Mononuclear cell (primary cell): Measurements from ENCODE around the gene PLA2G4D. TPM values are rescaled to one million over a fixed set of nuclear protein-coding genes. Genes with fewer than 3 reads are reported as not detected.

ENCODE experiments used
- H3K27me3 ChIP-seq: 2 replicates; pipeline ENCODE4 v1.6.0; 2011; ENCODE audit warnings: low read length, control low read depth; ENCODE audit not compliant: insufficient read depth
- H3K4me1 ChIP-seq: 2 replicates; pipeline ENCODE4 v1.5.1; 2011; ENCODE audit warnings: mild to moderate bottlenecking, low read length, control low read depth; ENCODE audit not compliant: insufficient read depth
- H3K4me3 ChIP-seq: 2 replicates; pipeline ENCODE4 v1.5.1; 2011; ENCODE audit warnings: mild to moderate bottlenecking, low read length, moderate library complexity
- H3K9me3 ChIP-seq: 2 replicates; pipeline ENCODE4 v1.5.1; 2011; ENCODE audit warnings: low read depth, mild to moderate bottlenecking, control low read depth, low read length
- total RNA-seq: library from RNA; depleted of rRNA; stranded (reverse); fragments of >200 nt; gene quantifications from one replicate; pipeline ENCODE4 v1.2.3, GENCODE V29; 2012

The PLA2G4D gene
- total RNA-seq, 1 donor, result not detected

- Histone ChIP-seq H3K4me3 (no peak overlapping the region), H3K9me3 (no peaks in the 10 kb centered on the region), H3K4me1 (peaks cover 6% of the 10 kb centered on the region), H3K27me3 (no peaks in the 10 kb centered on the region)
Observed at GRCh38 chr15:42088801-42089640, 5.3 kb downstream of the PLA2G4D start.

- Histone ChIP-seq H3K4me1 (peaks cover 6% of the 10 kb centered on the region), H3K4me3 (no peak overlapping the region), H3K9me3 (no peaks in the 10 kb centered on the region), H3K27me3 (no peaks in the 10 kb centered on the region)
Observed at GRCh38 chr15:42087926-42088800, 6.2 kb downstream of the PLA2G4D start.

- Histone ChIP-seq H3K9me3 (no peaks in the 10 kb centered on the region), H3K4me3 (no peak overlapping the region), H3K4me1 (peaks cover 6% of the 10 kb centered on the region), H3K27me3 (no peaks in the 10 kb centered on the region)
Observed at GRCh38 chr15:42087460-42087859, 6.9 kb downstream of the PLA2G4D start.

GRCh38 chr15:42085721-42086120 lies 8.6 kb downstream of the PLA2G4D start:
- no peaks in the 10 kb centered on the region for H3K27me3 ChIP-seq
- H3K4me3 ChIP-seq, result no peak overlapping the region
- peaks cover 6% of the 10 kb centered on the region for H3K4me1 ChIP-seq
- no peaks in the 10 kb centered on the region for H3K9me3 ChIP-seq

- H3K9me3 ChIP-seq, result no peaks in the 10 kb centered on the region
- H3K4me3 ChIP-seq, result no peak overlapping the region
- peaks cover 6% of the 10 kb centered on the region for H3K4me1 ChIP-seq
- no peaks in the 10 kb centered on the region for H3K27me3 ChIP-seq
Observed at GRCh38 chr15:42085236-42085605, 9.1 kb downstream of the PLA2G4D start.

GRCh38 chr15:42084465-42085235 lies 9.7 kb downstream of the PLA2G4D start:
- Histone ChIP-seq H3K27me3 (no peaks in the 10 kb centered on the region), H3K4me3 (no peak overlapping the region), H3K9me3 (no peaks in the 10 kb centered on the region), H3K4me1 (peaks cover 6% of the 10 kb centered on the region)

GRCh38 chr15:42083916-42084315 lies 10.4 kb downstream of the PLA2G4D start:
- no peaks in the 10 kb centered on the region for H3K27me3 ChIP-seq
- no peak overlapping the region for H3K4me3 ChIP-seq
- H3K4me1 ChIP-seq, result peaks cover 6% of the 10 kb centered on the region
- no peaks in the 10 kb centered on the region for H3K9me3 ChIP-seq

GRCh38 chr15:42083605-42083908 lies 10.8 kb downstream of the PLA2G4D start:
- H3K4me1 ChIP-seq, result peaks cover 6% of the 10 kb centered on the region
- no peaks in the 10 kb centered on the region for H3K27me3 ChIP-seq
- H3K9me3 ChIP-seq, result no peaks in the 10 kb centered on the region
- H3K4me3 ChIP-seq, result no peak overlapping the region

GRCh38 chr15:42082823-42083604 lies 11.3 kb downstream of the PLA2G4D start:
- H3K9me3 ChIP-seq, result no peaks in the 10 kb centered on the region
- H3K4me3 ChIP-seq, result no peak overlapping the region
- no peaks in the 10 kb centered on the region for H3K27me3 ChIP-seq
- H3K4me1 ChIP-seq, result peaks cover 6% of the 10 kb centered on the region

GRCh38 chr15:42082141-42082540 lies 12.2 kb downstream of the PLA2G4D start:
- no peaks in the 10 kb centered on the region for H3K9me3 ChIP-seq
- H3K4me3 ChIP-seq, result no peak overlapping the region
- no peaks in the 10 kb centered on the region for H3K27me3 ChIP-seq
- H3K4me1 ChIP-seq, result peaks cover 6% of the 10 kb centered on the region

GRCh38 chr15:42080919-42081830 lies 13.2 kb downstream of the PLA2G4D start:
- H3K4me1 ChIP-seq, result peaks cover 6% of the 10 kb centered on the region
- H3K27me3 ChIP-seq, result no peaks in the 10 kb centered on the region
- no peak overlapping the region for H3K4me3 ChIP-seq
- H3K9me3 ChIP-seq, result no peaks in the 10 kb centered on the region

GRCh38 chr15:42080186-42080918 lies 14.0 kb downstream of the PLA2G4D start:
- Histone ChIP-seq H3K4me3 (no peak overlapping the region), H3K9me3 (no peaks in the 10 kb centered on the region), H3K27me3 (no peaks in the 10 kb centered on the region), H3K4me1 (peaks cover 6% of the 10 kb centered on the region)

GRCh38 chr15:42079401-42079908 lies 14.9 kb downstream of the PLA2G4D start:
- Histone ChIP-seq H3K4me3 (no peak overlapping the region), H3K9me3 (no peaks in the 10 kb centered on the region), H3K27me3 (no peaks in the 10 kb centered on the region), H3K4me1 (peaks cover 4% of the 10 kb centered on the region)
